ENCODE measurements around the gene TMEM82.

The TMEM82 gene

DNA sequence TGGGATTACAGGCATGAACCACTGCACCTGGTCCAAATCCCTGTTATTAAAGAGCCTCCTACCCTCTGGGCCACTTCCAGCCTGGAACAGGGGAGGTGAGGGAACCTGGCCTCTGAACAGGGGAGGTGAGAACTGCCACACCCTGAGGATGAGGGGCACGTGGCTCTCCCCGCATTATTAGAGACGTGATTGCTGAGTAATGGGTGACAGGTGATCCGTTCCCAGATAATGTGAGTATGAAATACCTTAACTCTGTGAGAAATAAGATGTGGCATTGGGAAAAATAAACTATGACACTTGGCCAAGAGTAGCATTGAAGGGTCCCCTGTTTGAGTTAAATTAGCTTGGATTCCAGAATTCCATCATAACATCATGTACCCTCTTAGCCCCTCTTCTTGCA lies 19.9 kb upstream of the TMEM82 start:
- no peak for DNase-seq

DNA sequence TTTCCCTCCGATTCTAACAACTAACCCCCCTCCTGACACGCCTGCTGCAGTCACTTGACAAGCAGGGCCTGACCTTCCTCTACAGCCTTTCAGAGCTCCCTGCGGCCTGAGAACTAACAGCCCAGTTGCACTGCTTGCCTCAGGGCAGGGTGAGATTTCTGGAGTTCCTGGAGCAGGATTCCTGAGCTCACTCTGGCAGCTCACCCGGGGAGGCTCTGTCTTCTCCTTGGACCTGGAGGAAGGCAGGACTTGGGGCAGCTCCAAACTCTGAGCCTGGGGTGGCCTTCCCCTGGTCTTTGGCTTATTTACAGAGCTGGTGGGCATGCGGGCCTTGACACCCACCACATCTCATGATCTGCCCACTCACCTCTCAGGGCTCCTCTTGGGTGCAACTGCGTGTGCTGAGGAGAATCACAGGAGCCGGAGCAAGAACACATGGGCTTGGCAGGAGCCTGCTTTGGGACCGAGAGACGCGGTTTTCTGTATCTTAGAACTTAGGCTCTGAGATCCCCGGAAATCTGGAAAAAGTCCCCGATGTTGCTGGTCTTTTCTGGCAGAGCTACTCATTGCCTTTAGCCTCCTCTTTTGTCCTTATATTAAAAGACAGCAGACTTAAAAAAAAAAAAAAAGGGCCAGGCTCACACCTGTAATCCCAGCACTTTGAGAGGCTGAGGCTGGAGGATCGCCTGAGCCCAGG lies 19.3 kb upstream of the TMEM82 start:
- DNase-seq: no peak

DNA sequence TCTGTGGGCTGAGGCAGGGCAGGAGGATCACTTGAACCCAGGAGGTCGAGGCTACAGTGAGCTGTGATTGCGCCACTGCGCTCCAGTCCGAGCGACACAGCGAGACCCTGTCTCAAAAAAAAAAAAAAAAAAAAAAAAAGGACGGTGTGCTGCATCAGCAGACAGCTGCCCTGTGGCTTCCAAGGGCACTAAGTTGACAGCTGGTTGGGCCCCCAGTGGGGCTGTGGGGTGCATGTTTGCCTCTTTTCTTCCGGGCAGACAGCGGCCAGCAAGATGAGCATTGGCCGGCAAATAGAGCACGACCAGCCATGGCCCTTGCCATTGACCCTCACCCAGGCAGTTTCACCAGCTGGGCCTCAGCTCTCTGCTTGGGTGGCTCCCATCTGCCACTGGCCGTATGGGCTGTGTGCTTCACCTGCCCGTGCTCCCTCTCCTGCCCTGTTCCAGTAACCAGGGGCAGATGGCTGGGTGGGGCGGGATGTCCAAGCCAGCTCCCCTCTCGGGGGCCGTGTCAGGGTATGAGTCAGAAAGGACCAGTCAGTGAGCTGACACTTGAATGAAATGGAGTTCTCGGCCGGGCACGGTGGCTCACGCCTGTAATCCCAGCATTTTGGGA lies 18.6 kb upstream of the TMEM82 start:
- no peak for DNase-seq

DNA sequence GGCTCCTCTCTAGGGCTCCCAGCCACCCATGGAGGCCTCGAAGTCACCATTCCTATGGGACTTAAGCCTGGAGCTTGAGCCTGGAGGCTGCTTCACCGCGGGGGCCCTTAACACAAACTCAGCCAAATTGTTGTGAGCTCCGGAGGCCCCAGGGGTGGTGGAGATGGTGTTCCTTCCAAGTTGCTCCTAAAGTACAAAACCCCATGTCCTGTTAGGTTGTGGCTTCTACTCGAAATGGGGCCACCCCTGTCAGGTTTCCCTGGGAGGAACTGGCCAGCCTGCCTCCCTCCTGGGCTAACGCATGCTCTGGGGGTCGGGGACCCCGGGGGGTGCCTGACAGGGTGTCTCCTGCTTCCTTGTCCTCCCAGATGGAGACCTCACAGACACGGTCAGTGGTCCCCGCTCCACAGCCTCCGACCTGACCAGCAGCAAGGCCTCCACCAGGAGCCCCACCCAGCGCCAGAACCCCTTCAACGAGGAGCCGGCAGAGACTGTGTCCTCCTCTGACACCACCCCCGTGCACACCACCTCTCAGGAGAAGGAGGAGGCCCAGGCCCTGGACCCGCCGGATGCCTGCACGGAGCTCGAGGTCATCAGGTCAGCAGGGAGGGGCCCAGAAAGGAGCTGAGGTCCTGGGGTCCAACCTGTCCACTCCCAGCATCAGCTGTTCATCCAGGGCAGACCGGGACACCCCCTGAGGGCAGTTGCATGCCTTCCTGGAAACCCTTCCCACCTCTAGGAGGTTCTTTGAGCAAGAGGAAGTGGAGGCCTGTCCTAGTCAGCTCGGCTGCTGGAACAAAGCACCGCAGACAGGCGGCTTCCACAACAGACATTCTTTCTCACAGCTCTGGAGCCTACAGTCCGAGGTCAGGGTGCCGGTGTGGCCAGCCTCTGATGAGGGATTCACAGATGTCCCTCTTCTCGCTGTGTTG lies 17.1 kb upstream of the TMEM82 start:
- no peak for DNase-seq

DNA sequence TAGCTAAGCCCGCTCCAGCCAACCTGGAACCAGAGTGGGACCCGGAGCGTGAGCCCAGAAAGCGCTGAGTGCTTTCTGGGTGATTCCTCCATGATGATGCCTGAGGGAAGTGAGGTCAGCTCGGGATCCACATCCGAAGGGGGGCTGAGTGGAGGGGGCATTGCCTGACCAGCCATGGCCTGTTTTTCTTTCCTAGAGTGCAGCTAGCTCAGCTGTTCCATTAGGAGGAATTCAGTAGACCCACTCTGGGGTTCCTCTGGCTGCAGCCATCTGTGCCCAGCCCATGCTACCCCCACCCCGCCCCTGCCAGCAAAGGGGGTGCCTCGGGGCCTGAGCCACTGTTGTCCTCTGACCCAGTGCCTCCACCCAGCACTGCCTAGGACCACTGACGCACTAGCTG lies 15.8 kb upstream of the TMEM82 start:
- DNase-seq: no peak

DNA sequence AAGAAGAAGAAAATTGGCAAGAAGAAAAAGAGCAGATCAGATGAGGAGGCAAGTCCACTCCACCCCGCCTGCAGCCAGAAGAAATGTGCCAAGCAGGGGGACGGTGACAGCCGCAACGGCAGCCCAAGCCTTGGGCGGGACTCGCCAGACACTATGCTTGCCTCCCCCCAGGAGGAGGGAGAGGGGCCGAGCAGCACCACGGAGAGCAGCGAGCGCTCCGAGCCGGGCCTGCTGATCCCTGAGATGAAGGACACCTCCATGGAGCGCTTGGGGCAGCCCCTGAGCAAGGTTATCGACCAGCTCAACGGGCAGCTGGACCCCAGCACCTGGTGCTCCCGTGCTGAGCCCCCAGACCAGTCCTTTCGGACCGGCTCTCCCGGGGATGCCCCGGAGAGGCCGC lies 15.3 kb upstream of the TMEM82 start:
- no peak for DNase-seq

DNA sequence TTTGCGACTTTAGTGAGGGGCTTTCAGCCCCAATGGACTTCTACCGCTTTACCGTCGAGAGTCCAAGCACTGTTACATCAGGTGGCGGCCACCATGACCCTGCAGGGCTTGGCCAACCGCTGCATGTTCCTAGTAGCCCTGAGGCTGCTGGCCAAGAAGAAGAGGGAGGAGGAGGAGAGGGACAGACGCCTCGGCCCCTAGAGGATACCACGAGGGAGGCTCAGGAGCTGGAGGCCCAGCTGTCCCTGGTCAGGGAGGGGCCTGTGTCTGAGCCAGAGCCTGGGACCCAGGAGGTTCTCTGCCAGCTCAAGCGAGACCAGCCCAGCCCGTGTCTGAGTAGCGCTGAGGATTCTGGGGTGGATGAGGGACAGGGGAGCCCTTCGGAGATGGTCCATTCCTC lies 14.9 kb upstream of the TMEM82 start:
- no peak for DNase-seq

DNA sequence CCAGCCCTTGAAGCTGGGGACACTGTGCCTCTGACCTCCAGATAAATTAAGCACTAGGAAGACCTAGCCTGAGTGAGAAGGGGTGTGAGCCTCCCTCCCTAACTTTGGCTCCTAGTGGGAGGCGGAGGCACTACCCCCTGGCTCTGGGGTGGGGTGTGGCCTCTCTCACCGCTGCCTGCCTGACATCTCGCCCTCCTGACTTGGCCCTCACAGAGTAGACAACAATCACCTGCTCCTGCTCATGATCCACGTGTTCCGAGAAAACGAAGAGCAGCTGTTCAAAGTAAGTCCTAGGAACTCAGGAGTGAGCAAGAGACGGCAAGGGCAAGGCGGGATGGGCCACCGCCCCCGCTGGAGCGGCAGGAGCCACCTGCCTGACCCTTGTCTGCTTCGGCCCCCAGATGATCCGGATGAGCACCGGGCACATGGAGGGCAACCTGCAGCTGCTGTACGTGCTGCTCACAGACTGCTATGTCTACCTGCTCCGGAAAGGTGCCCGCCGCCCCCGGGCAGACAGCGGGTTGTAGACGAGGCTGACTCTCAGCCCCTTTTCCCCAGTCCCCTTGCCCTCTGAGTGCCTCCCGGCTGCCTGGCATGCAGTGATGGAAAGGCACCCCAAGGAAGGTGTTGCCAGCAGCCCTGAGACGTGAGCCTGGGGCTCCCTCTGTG lies 14.3 kb upstream of the TMEM82 start:
- DNase-seq: no peak

DNA sequence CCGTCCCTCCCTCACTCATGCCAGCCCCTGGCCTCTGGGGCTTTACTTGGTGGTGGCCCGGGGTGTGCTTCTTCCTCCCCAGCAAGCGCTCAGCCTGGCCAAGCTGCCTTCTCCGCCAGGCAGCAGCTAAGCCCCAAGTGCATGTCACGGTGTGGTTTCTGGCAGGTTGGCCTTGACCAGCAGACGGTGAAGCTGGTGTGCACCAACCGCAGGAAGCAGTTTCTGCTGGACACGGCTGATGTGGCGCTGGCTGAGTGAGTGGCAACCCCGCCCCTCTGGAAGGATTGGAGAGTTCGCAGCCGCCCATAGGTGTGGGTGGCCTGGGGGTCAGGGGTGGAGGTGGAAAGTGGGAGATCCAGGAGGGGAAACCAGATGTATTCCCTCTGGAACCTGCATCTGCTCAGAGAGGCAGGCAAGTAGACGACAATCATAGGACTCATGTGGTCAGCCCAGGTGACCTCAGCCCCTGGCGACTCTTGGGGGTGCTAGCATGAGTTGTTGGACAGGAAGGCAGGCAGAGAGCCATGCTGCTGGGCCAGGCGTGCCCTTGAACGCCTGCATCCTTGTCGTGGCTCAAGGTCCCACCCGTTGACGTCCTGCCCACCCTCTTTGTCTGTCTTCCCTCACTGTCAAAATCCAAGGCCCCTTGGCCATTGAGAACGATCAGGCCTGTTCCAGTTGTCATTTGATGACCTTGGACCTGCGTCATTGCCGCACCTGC lies 13.2 kb upstream of the TMEM82 start:
- no peak for DNase-seq

DNA sequence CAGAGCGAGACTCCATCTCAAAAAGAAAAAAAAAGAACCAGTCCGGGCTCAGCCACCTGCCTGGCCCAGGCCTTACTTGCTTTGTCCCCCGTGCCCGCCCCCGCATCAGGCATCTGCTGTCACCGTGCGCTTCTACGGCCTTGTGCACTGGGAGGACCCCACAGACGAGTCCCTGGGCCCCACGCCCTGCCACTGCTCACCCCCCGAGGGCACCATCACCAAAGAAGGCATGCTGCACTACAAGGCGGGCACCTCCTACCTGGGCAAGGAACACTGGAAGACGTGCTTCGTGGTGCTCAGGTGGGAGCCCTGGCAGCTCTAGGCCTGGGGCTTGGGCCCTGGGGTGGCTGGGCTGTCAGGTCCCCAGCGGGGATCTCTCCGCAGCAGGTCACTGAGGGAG lies 11.9 kb upstream of the TMEM82 start:
- DNase-seq: no peak

DNA sequence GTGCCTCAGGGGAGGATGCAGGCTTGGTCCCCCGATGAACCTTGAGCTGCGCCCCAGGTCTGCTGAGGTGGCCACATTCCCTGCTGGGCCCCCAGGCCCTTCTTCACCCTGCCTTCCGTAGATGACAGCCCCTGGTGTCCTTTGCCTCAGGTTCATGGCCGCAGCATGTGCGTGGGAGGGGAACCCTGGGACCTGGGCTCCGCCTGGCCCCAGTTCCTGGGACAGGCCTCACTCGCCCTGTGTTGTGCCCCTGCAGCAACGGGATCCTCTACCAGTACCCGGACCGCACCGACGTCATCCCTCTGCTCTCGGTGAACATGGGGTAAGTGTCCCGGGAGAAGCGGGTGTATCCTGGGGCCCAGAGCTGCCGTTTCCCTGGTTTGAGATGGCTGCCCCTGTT lies 11.4 kb upstream of the TMEM82 start:
- no peak for DNase-seq

DNA sequence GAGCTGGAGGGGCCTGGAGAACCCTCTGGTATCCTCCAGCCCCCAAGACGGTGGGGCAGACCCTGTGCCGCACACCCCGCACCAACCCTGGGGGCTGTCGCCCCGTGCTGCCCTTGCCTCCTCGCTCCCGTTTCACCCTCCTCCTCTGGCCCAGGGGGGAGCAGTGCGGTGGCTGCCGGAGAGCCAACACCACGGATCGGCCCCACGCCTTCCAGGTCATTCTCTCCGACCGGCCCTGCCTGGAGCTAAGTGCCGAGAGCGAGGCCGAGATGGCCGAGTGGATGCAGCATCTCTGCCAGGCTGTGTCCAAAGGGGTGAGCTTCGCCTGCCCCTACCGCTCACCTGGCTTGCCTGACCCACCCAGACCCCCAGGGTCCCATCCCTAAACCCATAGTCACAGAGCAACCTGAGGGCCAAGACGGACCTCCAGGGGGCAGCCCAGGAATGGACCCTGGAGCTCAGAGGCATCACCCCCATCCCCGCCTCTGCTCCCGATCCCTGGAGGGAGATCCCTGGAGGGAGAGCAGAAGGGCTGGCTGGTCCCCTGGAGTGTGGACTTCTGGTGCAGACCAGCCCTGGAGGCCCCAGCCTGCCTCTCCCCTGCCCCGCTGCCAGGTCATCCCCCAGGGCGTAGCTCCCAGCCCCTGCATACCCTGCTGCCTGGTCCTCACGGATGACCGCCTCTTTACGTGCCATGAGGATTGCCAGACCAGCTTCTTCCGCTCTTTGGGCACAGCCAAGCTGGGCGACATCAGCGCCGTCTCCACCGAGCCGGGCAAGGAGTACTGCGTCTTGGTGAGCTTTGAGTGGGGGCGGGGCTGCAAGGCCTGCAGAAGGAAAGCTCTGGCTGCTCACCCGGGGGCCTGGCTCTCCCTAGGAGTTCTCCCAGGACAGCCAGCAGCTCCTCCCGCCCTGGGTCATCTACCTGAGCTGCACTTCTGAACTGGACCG lies 10.3 kb upstream of the TMEM82 start:
- no peak for DNase-seq

DNA sequence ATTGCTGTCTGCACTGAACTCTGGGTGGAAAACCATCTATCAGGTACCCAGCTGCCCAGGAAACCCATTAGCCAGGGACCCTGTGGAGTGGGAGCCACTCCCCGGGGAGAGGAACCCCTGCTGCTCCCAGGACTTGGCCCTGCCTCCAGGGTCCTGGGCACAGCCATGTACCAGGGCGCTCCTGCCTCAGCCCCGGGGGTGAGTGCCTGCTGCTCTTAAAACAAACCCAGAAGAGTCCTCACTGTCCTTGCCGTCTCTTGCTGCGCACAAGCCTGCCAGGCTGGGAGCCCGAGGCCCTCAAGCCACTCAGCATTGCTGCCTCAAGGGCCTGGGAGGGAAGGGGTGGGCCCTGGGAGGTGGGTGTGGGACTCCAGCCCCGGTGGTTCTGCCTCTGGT lies 9.6 kb upstream of the TMEM82 start:
- DNase-seq: no peak

DNA sequence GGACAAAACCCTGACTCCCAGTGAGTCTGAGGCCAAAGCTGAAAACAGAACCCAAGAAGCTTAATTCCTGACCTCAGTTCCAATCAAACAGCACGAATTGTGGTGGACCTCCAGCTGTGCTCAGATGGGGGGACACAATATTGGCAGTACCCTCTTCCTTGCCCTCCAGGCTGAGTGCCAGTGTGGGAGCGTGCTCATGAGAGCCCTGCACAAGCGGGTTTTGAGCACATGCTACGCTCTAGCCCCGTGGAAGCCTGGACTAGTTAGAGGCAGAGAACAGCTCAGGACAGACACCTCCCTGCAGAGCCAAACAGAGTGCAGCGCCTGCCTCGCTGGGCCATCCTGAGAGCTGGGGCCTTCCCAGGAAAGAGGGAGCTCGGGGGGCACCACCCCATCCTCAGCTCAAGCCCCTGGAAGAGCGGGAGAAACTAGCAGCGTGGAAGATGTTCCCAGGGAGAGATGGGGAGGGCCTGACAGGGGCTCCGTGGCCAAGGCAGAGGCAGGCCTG lies 9.0 kb upstream of the TMEM82 start:
- DNase-seq: no peak

DNA sequence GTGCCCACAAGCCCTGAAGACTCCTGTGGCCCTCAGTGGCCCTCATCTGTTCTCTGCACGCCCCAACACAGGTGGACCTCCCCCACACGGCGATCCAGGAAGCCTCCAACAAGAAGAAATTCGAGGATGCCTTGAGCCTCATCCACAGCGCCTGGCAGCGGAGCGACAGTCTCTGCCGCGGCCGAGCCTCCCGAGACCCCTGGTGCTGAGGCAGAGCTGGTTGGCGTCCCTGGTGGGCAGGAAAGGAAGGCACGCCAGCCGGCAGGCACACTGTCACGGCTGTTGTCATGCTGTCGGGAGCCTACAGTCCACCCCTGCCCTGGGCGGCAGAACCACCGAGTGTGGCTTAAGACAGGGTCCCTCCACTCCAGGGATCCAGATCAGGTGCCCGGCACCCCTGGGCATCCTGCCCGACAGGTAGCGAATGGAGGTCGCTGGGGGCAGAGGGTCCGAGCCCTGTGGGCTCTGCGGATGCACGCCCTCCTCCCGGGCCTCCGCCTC lies 8.5 kb upstream of the TMEM82 start:
- DNase-seq: no peak

DNA sequence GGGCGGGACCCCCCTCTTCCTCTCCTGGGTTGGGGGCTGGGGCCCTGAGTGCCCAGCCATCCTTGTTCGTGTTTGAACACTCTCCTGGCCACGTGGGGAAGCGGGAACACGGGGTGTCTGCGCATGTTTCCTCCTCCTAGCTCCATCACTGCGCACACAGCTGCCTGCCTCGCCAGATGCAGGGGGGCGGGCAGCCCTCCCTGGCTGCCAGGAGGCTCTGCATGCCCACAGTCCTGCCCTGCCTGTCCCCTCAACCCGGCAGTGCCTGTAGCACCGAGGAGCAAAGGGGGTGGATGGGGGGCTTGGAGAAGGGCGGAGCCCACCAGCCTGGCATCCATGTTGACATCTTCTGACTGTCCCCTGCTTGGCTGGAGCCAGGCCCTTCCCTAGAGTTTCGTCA lies 8.0 kb upstream of the TMEM82 start:
- DNase-seq: no peak

DNA sequence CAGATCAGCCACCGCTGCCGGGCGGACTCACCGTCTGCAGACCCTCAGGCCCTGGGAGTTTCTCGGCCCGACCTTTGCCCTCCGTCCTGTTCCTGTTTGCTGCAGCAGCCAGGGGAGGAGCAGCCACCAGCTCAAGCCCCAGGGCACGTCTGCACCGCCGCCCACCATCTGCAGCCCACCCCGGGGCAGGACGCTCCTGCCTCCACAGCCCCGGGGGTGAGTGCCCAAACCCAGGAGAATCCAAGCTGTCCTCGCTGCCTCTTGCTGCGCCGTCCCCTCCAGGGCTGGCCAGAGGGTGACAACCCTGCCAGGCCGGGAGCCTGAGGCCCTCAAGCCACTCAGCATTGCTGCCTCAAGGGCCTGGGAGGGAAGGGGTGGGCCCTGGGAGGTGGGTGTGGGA lies 7.4 kb upstream of the TMEM82 start:
- DNase-seq: no peak

DNA sequence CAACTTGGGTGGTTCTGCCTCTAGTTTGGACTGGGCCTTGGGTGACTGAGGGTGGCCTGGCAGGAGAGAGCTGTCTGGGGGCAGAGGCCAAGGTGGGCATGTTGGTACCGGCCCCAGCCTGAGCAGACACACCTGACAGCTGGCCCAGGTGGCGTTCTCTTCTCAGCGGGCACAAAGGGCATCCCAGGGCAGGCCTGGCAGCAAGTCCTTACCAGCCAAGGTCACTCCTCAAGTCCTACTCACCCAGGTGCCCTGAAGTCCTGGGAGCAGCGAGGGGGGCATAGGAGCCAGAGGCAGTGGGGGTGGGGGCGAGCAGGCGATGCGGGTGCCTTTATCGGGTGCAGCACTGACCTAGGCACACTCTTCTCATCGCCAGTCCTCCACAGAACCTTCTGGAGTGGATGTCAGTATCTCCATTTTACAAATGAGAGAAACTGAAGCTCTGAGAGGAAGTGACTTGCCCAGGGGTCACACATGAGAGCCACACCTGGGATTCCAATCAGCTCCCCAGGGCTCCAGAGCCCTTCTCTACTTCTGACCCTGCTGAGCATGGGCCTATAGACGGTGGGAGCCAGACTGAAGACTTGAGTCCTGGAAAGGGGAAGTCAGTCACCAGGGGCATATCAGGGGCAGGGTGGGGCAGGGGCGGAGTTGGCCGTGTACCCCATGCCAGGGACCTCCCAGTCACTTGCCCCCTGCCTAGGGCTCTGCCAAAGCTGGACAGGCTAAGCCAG lies 6.8 kb upstream of the TMEM82 start:
- no peak for DNase-seq

DNA sequence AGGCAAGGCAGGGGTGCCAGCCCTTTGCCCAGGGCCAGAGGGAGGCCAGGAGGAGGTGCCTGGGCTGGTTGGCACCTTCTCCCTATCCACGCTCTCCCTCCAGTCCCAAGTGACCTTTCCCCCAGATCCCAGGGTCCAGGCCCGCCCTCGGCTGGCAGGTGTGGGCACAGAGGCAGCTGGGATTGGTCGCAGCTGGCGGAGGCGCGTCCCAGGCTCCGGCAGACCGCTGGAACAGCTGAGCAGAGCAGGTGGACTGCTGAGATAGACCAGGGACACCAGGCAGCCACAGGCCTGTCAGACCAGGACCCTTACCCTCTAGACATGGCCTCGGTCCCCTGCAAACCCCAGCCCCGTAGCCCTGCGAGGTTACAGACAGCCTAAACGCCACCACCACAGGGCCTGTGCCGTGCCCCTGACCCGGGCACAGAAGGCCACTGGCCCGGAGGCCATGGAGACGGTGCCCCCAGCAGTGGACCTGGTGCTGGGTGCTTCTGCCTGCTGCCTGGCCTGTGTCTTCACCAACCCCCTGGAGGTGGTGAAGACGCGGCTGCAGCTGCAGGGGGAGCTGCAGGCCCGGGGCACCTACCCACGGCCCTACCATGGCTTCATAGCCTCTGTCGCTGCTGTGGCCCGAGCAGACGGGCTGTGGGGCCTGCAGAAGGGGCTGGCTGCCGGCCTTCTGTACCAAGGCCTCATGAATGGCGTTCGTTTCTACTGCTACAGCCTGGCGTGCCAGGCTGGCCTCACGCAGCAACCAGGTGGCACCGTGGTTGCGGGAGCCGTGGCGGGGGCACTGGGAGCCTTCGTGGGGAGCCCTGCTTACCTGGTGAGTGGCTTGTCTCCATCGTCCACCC lies 6.0 kb upstream of the TMEM82 start, which contains the start of gene SLC25A34:
TSS of gene SLC25A34 (plus strand) at position 221 of the 854 bp plus-strand sequence. CDS start at position 449, 228 bp downstream.
- no peak for DNase-seq
